NCI-H510A treated with DMSO at 0.1 percent for 48 hours (cell line): Measurements from ENCODE around the gene GP9.

ENCODE experiments used
- DNase-seq: peaks from one replicate; lab custom pipeline; 2025; lab: John Stamatoyannopoulos, UW

The GP9 gene

GRCh38 chr3:129060276-129061022 lies at the start of gene GP9:
TSS of gene GP9 (plus strand) at chr3:129060779. CDS start at chr3:129061740, 961 bp downstream.
- DNase-seq = no peak

DNA sequence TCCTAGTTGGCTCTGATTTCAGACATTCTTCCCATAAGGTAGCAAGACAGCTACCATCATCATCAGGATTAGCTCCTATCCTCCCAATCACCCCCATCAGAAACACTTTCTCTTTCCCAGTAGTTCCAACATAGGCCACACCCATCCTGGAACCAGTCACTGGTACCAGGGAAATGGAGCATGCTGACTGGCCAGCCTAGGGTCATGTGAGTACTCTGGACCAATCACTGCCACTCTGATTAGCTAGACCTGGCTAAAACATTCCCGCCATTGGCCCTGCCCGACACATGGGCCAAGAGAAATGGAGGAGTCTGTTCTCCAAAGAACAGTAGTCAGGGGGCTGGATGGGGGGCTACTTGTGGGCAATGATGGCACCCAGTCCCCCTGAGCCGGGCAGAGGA lies 47.1 kb upstream of the GP9 start:
- no peak for DNase-seq

DNA sequence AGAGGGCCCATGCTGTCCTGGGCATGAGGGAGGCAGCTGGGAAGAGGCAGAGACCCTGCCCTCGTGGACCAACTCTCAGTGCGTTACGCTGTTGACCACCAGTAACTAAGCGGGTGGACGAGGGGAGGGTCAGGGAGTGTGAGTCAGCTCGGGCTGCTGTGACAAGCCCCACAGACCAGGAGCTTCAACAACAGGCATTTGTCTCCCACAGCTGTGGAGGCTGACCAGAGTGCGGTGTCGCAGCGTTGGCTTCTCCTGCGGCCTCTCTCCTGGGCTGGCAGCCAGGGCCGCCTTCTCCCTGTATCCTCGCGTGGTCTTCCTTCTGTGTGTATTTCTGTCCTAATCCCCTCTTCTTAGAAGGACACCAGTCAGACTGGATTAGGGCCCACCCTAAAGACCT lies 46.4 kb upstream of the GP9 start:
- DNase-seq = no peak

- no peak for DNase-seq
Measured at GRCh38 chr3:129014793-129015345, 45.7 kb upstream of the GP9 start.

- no peak for DNase-seq
Measured at GRCh38 chr3:129015388-129016105, 45.0 kb upstream of the GP9 start.

- peak; percentile 76 for DNase-seq
Measured at GRCh38 chr3:129016356-129016719, 44.2 kb upstream of the GP9 start.

- DNase-seq = no peak
Measured at GRCh38 chr3:129016720-129017483, 43.7 kb upstream of the GP9 start.

DNA sequence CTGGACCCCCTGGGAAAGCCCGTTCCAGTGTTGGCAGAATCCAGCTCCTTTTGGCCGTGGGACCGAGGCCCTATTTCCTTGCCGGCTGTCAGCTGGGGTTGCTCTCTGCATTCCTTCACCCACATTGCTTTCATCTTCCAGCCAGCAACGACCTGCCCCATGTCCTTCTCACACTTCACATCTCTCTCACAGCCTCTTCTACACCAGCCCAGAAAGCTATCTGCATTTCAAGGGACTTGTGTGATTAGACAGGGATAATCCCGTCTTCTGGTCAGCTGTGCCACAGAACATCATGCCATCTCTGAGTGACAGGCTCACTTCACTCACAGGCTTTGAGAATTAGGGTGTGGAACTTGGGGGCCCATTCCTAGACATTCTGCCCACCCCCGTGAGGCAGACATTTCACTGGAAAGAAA lies 43.1 kb upstream of the GP9 start:
- DNase-seq = no peak

- DNase-seq = no peak
Measured at GRCh38 chr3:129018271-129018670, 42.3 kb upstream of the GP9 start.

GRCh38 chr3:129018751-129019150 lies 41.8 kb upstream of the GP9 start:
- no peak for DNase-seq

DNA sequence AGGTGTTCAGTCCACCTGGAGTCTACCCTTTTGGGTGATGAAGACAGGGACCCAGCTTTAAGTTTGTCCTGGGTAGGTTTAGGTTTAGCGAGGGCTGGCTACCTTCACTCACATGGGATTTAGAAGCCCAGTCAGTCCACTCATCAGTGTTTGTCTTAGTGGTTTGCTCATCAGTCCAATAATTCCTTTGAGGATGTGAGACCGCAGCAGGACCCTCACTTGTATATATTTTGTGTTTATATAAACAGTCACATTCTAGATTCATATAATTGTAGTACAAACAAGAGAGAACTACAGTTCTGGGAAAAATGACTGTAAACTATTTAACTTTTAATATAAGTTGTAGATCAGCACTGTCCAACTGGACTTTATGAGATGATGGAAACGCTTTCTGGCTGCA lies 41.3 kb upstream of the GP9 start:
- DNase-seq = no peak

- no peak for DNase-seq
Measured at GRCh38 chr3:129020691-129021090, 39.9 kb upstream of the GP9 start.

DNA sequence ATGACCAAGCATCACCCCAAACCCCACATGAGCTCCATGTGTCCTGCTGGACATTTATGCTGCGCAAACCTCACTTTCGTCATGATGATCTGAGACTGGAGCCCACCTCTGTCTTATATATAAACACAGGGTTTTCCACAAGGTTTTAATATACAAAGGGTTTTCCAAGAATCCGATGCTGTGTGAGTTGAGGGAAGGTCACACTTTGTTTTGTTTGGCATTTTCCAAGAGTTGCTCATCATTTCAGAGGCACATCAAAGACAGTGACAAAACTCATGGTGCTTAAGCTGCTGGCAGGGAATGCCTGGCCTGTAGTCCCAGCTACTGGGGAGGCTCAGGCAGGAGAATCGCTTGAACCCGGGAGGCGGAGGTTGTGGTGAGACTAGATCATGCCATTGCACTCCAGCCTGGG lies 39.4 kb upstream of the GP9 start:
- DNase-seq = no peak

DNA sequence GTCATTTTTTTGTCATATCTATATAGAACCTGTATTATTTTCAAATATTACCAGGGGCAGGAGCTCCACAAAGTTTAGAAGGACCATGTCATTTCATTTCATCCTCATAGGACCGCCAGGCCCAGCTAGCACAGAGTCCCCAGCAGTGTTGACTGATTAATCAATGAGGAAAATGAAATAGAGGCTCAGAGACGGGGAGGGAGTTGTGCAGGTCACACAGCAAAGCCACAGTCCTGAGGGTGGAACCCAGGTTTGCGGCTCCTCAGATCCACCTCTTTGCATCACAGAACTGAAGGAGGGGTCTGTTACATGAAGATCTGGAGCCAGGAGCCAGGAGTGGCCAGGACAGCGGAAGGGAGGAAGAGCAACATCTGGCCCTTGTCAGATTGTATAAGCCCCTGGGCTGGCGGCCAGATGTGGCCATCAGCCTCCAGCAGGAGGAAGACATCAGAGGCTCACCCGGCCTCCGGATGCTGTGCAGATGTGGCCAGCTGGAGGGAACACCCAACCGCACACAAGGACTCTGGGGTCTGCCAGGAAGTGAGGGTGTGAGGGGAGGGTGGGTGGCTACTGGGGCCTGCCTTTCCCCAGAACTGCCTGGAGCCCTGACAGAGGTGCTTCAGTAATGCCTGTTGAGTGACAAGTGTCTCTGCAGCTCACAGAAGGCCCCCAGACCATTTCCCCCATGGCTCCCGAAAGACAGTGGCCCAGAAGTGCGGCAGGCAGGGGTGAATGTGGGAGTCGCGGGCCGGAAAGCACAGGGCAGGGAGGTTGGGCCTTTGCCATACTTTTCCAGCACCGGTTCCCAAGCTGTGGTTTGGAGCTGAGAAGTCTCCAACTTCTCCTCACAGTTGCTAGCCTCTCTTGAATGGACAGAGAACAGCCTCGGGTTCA lies 38.2 kb upstream of the GP9 start:
- no peak for DNase-seq

DNA sequence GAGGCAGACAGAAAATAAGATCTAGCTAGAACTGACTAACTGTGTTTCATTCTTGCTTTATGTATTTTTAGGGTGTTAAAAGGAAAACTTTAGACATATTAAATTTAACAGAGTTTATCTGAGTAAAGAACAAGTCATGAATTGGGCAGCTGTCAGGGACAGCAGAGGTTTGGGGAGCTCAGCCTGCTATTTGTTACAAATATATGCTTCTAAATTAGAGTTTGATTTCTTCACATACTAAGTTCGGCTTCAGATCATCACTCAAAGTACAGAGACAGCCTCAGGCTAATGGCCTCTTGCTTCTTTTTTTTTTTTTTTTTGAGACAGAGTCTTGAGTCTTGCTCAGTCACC lies 37.6 kb upstream of the GP9 start:
- no peak for DNase-seq

DNA sequence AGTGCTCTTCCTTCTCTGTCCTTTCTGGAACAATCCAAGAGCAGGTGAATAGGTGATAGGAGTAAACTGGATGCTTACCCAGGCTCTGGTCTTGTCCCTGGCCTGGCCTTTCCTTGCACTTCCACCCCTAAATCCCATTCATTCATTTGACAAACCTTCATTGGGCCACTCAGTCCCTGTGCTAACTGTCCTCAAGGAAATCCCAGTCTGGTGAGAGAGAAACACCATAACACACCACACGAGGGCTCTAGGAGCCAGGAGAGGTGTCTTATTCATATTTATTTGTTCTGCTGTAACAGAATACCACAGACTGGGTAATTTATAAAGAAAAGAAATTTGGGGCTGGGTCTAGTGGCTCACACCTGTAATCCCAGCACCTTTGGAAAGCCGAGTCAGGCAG lies 36.7 kb upstream of the GP9 start:
- DNase-seq = peak; percentile 9

GRCh38 chr3:129025108-129025507 lies 35.5 kb upstream of the GP9 start:
- DNase-seq = no peak

GRCh38 chr3:129025691-129026435 lies 34.7 kb upstream of the GP9 start:
- DNase-seq = no peak

DNA sequence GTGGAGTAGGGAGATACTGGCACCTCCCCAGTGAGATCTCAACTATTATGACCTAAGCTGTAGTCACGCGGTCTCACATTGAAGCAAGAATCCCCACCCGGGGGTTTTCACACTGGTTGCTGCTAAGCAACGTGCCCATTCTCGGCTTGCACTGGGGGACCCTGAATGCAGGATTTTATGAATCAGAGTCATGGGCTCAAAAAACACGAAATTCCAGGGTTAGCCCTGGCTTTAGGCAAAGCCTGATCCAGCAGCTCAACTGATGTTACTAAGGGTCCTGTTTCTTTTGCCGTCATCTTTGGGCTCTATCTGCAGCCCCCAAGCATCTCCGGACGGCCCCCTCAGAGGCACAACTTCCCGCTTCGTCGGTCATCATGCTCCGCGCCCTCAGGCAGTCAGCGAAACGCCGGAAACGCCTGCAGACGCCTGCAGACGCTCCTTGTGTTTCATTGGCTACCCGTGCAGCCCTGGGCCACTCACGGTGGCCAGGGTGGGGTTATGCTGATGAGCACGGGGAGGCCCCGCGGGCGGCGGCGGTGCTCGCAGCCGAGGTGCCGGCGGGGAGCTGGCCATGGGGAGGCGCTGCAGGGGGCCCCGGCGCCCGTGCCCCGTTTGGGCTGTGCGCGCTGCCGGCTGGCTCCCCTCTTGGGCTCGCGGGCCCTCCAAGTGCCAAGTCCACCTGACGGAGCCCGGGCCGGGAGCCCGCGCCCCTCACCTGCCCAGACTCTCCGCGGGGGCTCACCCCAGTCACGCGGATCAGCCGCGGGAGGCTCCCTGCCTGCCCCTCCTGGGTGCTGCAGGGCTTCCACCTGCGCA lies 33.6 kb upstream of the GP9 start:
- DNase-seq = no peak

DNA sequence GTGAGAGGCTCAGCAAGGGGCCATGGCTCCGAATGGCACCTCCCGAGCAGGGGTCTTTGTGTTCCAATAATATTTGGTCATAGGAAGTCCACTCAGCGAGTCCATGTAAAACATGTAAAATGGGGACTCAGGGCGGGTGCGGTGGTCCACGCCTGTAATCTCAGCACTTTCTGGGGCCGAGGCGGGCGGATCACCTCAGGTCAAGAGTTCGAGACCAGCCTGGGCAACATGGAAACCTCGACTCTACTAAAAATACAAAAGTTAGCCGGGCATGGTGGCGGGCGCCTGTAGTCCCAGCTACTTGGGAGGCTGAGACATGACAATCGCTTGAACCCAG lies 33.1 kb upstream of the GP9 start:
- no peak for DNase-seq
